Right cardiac atrium (tissue), 5 donors: ENCODE data around the gene SIK3. TPM values are rescaled to one million over a fixed set of nuclear protein-coding genes. Genes with fewer than 3 reads are reported as not detected.

Experiments
- ATAC-seq, 2 donors: fragments of 200-7000 bp; cut with Tn5 transposase; one replicate each; pipeline versions ENCODE4 v1.8.0 to v1.9.1; 2020; ENCODE audit warnings: moderate library complexity in 2 of 2, mild to moderate bottlenecking in 1 of 2
- DNase-seq, 3 donors: peaks; one replicate each; pipeline ENCODE4 v3.0.0-alpha.2; 2020
- H3K27ac ChIP-seq: one replicate; pipeline ENCODE4 v1.5.1; 2013; ENCODE audit warnings: mild to moderate bottlenecking, low read length, control low read depth, moderate library complexity
- H3K27me3 ChIP-seq: one replicate; pipeline ENCODE4 v1.6.1; 2013; ENCODE audit not compliant: control insufficient read depth, insufficient read depth
- H3K4me1 ChIP-seq: one replicate; pipeline ENCODE4 v1.6.1; 2013; ENCODE audit warnings: low read length; ENCODE audit not compliant: control insufficient read depth, insufficient read depth
- H3K4me3 ChIP-seq: one replicate; pipeline ENCODE4 v1.5.1; 2013; ENCODE audit warnings: low read length, control low read depth
- H3K9me3 ChIP-seq: one replicate; pipeline ENCODE4 v1.6.1; 2013; ENCODE audit warnings: low read length; ENCODE audit not compliant: control insufficient read depth
- WGBS: extraction: QIAGEN DNeasy Blood & Tissue Kit; methylation state at CpG from one replicate; pipeline ENCODE4 v1.1.7; 2013; 5-methylcytosine and 5-hydroxymethylcytosine counted together
- intact Hi-C, 4 donors: fragments of 100-400 bp; cut with DNase I; formaldehyde crosslinking; loops; one replicate each; pipeline versions ENCODE4 v1.11.0 to v1.14.0; 2022 to 2023
- polyA plus RNA-seq: library from polyadenylated mRNA; stranded (reverse); fragments of 200-250 nt; gene quantifications from one replicate; pipeline ENCODE4 v1.2.3, GENCODE V29; 2013
- total RNA-seq, 4 donors: library from RNA; stranded (reverse); fragmentation: NEBNext Ultra II Directional; extraction: Animal tissue kit (Norgen Biotek cat#: 25700); gene quantifications; one replicate each; pipeline ENCODE4 v1.2.1, GENCODE V29; 2021
- donor health status: healthy with polysubstance abuse.
- donor health status: DM: no; HTN: yes; CAD: no.
- donor health status: DM: no; HTN: no; CAD: no.
- donor health status: DM: no; HTN: yes; CAD: no; lungs with severe emphysema.
- donor health status: DM: yes; HTN: yes; CAD: no.

Gene SIK3
- total and polyA plus RNA-seq, 5 donors, result 13.4 to 46.6 (median 34.6) TPM

GRCh38 chr11:117020287-117020686 is 77.9 kb downstream of the SIK3 start:
- intact Hi-C loops, result no loop called here
- ATAC-seq, result no peak
- Histone ChIP-seq H3K9me3 (no peaks in the 10 kb centered on the region), H3K27me3 (no peaks in the 10 kb centered on the region), H3K27ac (no peak overlapping the region), H3K4me1 (peaks cover 10% of the 10 kb centered on the region), H3K4me3 (no peak overlapping the region)
- WGBS, result 98% methylated on average over 1 of the region's 1 CpG
- no peak for DNase-seq

GRCh38 chr11:117019871-117020270 is 78.4 kb downstream of the SIK3 start:
- no peaks in the 10 kb centered on the region for H3K27me3 ChIP-seq
- H3K27ac ChIP-seq, result no peak overlapping the region
- DNase-seq (no peak), ATAC-seq (no peak)
- WGBS, result 85% methylated on average over 7 of the region's 7 CpGs
- H3K4me3 ChIP-seq, result no peak overlapping the region
- peaks cover 10% of the 10 kb centered on the region for H3K4me1 ChIP-seq
- H3K9me3 ChIP-seq, result no peaks in the 10 kb centered on the region
- intact Hi-C loops, result no loop called here

- no peak for ATAC-seq
These were observed 80.8 kb downstream of the SIK3 start for GRCh38 chr11:117017456-117017855.

GRCh38 chr11:117016747-117017146 is 81.5 kb downstream of the SIK3 start:
- Histone ChIP-seq H3K27ac (no peak overlapping the region), H3K27me3 (no peaks in the 10 kb centered on the region), H3K4me3 (no peak overlapping the region), H3K4me1 (peaks cover 10% of the 10 kb centered on the region), H3K9me3 (no peaks in the 10 kb centered on the region)
- DNase-seq (no peak), ATAC-seq (no peak)
- intact Hi-C loops, result no loop called here
- WGBS, result 96% methylated on average over 4 of the region's 4 CpGs

More at GRCh38 chr11:117017456-117017855, 80.8 kb downstream of the SIK3 start:
- intact Hi-C loops, result no loop called here
- no peaks in the 10 kb centered on the region for H3K9me3 ChIP-seq
- H3K27ac ChIP-seq, result no peak overlapping the region
- H3K4me1 ChIP-seq, result peaks cover 10% of the 10 kb centered on the region
- no peaks in the 10 kb centered on the region for H3K27me3 ChIP-seq
- 98% methylated on average over 1 of the region's 1 CpG for WGBS
- no peak overlapping the region for H3K4me3 ChIP-seq
- no peak for DNase-seq

- 95% methylated on average over 6 of the region's 6 CpGs for WGBS
- no peak overlapping the region for H3K4me3 ChIP-seq
- intact Hi-C loops, result no loop called here
- H3K4me1 ChIP-seq, result peaks cover 10% of the 10 kb centered on the region
- DNase-seq (no peak), ATAC-seq (no peak)
- no peak overlapping the region for H3K27ac ChIP-seq
- no peaks in the 10 kb centered on the region for H3K27me3 ChIP-seq
- no peaks in the 10 kb centered on the region for H3K9me3 ChIP-seq
These were observed 82.0 kb downstream of the SIK3 start for GRCh38 chr11:117016246-117016645.

- H3K4me3 ChIP-seq, result no peak overlapping the region
- H3K4me1 ChIP-seq, result peaks cover 2% of the 10 kb centered on the region
- WGBS, result 89% methylated on average over 3 of the region's 3 CpGs
- intact Hi-C loops, result no loop called here
- DNase-seq (no peak), ATAC-seq (no peak)
- no peak overlapping the region for H3K27ac ChIP-seq
- no peaks in the 10 kb centered on the region for H3K9me3 ChIP-seq
- H3K27me3 ChIP-seq, result no peaks in the 10 kb centered on the region
These were observed 86.7 kb downstream of the SIK3 start for GRCh38 chr11:117011541-117011898.

GRCh38 chr11:117010808-117011540 is 87.3 kb downstream of the SIK3 start:
- peaks cover 2% of the 10 kb centered on the region for H3K4me1 ChIP-seq
- DNase-seq (no peak), ATAC-seq (no peak)
- H3K4me3 ChIP-seq, result no peak overlapping the region
- no peak overlapping the region for H3K27ac ChIP-seq
- 88% methylated on average over 14 of the region's 14 CpGs for WGBS
- H3K27me3 ChIP-seq, result no peaks in the 10 kb centered on the region
- intact Hi-C loops, result no loop called here
- no peaks in the 10 kb centered on the region for H3K9me3 ChIP-seq

GRCh38 chr11:117009905-117010605 is 88.2 kb downstream of the SIK3 start:
- DNase-seq (no peak), ATAC-seq (no peak)
- Histone ChIP-seq H3K27ac (no peak overlapping the region), H3K27me3 (no peaks in the 10 kb centered on the region), H3K9me3 (no peaks in the 10 kb centered on the region), H3K4me1 (peaks cover 2% of the 10 kb centered on the region), H3K4me3 (no peak overlapping the region)
- WGBS, result 74% methylated on average over 3 of the region's 3 CpGs
- intact Hi-C loops, result no loop called here

GRCh38 chr11:117005758-117006157 is 92.5 kb downstream of the SIK3 start:
- Histone ChIP-seq H3K27me3 (no peaks in the 10 kb centered on the region), H3K27ac (no peak overlapping the region), H3K9me3 (no peaks in the 10 kb centered on the region), H3K4me1 (peaks cover 2% of the 10 kb centered on the region), H3K4me3 (no peak overlapping the region)
- DNase-seq (no peak), ATAC-seq (peak in 1 of 2 donors; percentile 29)
- WGBS, result 77% methylated on average over 1 of the region's 1 CpG
- intact Hi-C loops, result no loop called here

GRCh38 chr11:117002639-117003299 is 95.5 kb downstream of the SIK3 start:
- DNase-seq (no peak), ATAC-seq (peak in 1 of 2 donors; percentile 18)
- Histone ChIP-seq H3K9me3 (no peaks in the 10 kb centered on the region), H3K27ac (no peak overlapping the region), H3K4me3 (no peak overlapping the region), H3K27me3 (no peaks in the 10 kb centered on the region), H3K4me1 (no peaks in the 10 kb centered on the region)
- intact Hi-C loops, result no loop called here
- 53% methylated on average over 6 of the region's 6 CpGs for WGBS

- no peak overlapping the region for H3K27ac ChIP-seq
- DNase-seq, result no peak
- ATAC-seq, result peak; percentile 36 to 38
- 27% methylated on average over 1 of the region's 1 CpG for WGBS
- H3K4me1 ChIP-seq, result no peaks in the 10 kb centered on the region
- H3K4me3 ChIP-seq, result no peak overlapping the region
- no peaks in the 10 kb centered on the region for H3K27me3 ChIP-seq
- intact Hi-C loops, result no loop called here
- H3K9me3 ChIP-seq, result no peaks in the 10 kb centered on the region
These were observed 98.1 kb downstream of the SIK3 start for GRCh38 chr11:117000014-117000737.
